ENCODE results near the gene CDX2.
"Not testable (repeated sequence)": the region's sequence is repeated elsewhere in the genome, so short reads cannot be mapped to it uniquely, and the experiment has no call there.

Gene CDX2

GRCh38 chr13:27964206-27964605 lies 4.9 kb downstream of the CDX2 start:
- DNase-seq: not testable (repeated sequence)

DNA sequence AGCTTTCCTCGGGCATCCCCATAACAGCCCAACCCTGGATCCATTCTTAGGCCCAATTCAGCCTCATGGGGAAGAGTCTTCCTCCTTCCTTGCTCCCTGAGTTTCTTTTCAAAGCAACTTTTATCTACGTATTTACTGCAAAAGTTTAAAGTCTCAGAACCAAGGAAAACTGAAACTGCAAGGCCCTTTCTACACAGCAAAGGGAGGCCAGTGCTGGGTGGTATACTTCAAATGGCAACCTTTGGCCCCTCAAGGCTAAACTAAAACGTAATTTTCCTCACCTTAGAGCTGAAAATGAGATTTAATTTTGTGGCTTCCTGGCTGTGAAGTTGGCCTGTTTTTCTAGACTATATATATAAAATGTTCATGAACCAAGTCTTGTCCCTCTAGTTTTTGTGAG lies 5.6 kb downstream of the CDX2 start:
- no peak for DNase-seq

DNA sequence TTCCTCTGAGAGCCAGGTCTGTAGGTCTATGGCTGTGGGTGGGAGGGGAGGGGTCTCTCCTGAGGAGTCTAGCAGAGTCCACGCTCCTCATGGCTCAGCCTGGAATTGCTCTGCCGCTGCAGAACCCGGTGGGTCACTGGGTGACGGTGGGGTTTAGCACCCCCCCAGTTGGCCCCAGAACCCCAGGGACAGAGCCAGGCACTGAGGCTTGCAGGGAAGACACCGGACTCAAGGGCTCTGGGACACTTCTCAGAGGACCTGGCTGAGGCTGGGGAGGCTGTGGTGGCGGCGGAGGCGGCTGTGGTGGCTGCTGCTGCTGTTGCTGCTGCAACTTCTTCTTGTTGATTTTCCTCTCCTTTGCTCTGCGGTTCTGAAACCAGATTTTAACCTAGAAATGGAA lies 6.1 kb downstream of the CDX2 start:
- no peak for DNase-seq

- no peak for DNase-seq
These were observed 6.8 kb downstream of the CDX2 start for GRCh38 chr13:27962128-27962841.

GRCh38 chr13:27961227-27962085 lies 7.7 kb downstream of the CDX2 start:
- no peak for DNase-seq

DNA sequence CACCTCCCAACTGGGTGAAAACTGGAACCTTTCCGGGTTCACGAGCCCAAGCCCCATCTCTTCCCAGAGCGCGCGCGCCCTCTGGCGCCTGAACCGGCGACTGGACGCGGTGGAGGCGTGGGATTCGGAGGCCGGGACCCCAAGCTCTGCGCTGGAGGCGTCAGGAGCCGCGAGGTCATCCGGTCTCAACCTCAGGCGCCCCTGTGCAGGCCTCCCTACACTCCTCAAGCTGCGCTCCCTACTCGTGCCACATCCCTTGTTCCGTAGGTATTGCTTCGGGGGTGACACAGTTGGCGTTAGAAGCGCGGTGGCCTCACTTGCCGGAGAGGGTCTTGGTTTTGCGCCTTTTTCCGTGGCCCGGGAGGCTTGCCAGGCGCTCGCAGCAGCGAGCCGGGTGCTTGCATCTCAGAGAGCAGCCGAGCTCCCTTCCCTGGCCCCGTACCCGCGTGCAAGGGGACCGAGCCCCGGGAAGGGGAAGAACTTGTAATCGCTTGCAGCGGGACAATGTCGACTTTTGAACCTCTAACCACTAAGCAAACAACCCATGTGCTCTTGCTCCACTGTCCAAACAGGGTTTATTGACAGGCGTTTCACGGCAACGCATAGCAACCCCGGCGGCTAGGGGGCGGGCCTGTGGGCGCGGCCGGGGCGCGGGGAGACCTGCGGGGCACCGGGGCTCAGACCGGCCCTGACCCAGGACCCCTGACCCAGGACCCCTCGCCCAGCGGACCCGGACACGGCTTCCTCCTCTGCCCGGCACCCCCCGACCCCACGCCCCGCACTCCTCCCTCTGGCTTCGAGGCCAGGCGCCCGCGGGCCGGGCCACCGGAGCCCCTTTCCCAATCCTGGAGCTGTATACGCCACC lies 8.5 kb downstream of the CDX2 start:
- DNase-seq: peak in 1 of 3 experiments; percentile 18

GRCh38 chr13:27959976-27960361 lies 9.1 kb downstream of the CDX2 start:
- DNase-seq: no peak

GRCh38 chr13:27956576-27957300 lies 12.4 kb downstream of the CDX2 start:
- no peak for DNase-seq

- DNase-seq: no peak
These were observed 14.0 kb downstream of the CDX2 start for GRCh38 chr13:27955014-27955591.

DNA sequence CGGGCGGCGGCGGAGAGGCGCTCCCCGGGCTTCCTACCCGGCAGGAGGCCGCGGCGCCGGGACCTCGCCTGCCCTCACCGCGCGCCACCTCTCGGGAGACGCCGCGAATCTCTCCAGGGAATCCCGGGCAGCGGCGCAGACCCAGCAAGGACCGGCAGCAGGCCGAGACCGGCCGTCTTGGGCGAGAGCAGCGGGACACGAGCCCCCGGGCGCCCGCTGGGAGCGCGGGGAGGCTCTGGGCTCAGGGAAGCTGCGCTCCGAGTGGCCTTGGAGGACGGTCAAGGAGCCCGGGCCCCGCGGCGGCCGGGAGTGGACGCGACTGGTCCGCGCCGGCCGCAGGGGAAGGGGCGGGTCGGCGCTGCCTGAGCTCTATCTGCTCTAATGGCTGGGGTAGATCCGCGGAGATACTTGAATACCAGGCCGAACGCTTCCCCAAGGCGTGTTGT lies 14.7 kb downstream of the CDX2 start:
- DNase-seq: peak in 1 of 3 experiments; percentile 27

GRCh38 chr13:27953676-27954405 lies 15.3 kb downstream of the CDX2 start:
- DNase-seq: peak in 1 of 3 experiments; percentile 81

DNA sequence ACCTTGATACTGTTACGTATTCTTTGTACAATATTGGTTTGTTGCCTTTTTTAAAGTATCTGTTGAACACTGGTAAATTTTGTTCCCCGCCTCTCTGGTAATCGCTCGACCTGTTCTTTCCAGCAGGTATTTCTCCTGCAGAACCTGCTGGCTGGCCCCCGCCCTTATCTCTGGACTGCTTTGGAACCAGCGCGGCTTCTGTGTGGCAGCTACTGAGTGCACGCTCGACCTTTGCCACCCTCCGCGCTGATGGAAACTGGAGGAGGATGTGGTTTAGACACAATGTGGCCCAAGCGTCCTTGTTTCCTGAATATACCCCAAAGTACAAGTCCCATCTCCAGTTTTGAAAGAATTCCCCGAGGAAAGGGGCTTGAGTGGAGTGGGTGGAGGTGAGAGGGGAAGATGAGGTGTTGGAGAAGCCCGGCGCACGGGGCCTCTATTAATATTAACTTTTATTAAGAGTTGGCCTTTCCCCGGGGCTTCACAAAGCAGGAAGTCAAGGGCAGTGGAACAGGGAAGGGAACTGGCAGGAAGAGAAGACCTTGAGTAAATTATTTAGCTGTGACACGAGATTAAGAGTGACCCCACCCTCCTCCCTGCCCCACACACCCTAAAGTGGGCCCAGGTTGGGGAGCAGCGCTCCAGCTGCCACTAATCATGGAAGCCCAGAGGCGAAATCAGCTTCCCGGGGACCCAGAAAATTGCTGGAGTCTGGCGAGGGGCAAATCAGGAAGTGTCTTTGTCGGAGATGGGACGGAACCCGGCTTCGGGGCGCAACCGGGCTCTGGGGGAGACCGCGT lies 16.0 kb downstream of the CDX2 start:
- no peak for DNase-seq

DNA sequence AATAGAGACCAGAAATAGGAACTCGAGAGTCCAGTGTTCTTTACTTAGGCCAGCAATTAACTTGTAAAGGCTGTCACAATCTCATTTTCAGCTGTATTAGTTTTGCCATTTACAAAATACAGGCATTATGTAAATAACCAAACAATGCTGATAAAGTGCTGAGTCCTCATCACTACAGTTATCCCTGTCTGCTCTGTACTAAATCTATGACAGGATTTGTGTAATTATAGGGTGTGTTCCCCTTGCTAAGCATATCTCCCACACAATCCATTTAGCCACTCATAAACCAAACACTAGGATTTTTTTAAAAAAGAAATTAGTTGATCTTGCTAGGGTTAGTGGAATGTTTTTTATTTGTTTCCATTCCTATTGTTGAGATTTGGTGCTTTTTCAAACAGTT lies 26.1 kb downstream of the CDX2 start:
- peak in 1 of 3 experiments; percentile 55 for DNase-seq

- DNase-seq: peak in 1 of 3 experiments; percentile 5
These were observed 35.4 kb downstream of the CDX2 start for GRCh38 chr13:27933580-27934328.

- DNase-seq: no peak
These were observed 36.0 kb downstream of the CDX2 start for GRCh38 chr13:27933118-27933517.

DNA sequence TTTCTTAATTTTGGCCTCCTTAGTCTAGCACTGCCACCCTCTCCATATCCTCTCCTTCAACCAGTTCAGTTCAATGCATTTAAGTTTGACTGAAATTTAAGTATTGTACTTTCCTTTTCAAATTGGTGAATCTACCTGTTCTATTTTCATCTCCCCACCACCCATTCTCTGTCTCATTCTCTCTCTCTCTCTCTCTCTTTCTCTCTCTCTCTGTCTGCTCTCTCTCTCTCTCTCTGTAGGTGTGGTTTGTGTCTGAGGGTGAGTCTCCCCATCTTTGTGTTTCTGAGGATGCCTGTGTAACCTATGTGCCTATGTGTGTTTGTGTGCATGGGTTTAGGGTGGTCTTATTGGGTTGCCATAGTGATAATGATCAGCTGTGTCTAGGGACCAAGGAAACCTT lies 39.2 kb downstream of the CDX2 start:
- DNase-seq: no peak

DNA sequence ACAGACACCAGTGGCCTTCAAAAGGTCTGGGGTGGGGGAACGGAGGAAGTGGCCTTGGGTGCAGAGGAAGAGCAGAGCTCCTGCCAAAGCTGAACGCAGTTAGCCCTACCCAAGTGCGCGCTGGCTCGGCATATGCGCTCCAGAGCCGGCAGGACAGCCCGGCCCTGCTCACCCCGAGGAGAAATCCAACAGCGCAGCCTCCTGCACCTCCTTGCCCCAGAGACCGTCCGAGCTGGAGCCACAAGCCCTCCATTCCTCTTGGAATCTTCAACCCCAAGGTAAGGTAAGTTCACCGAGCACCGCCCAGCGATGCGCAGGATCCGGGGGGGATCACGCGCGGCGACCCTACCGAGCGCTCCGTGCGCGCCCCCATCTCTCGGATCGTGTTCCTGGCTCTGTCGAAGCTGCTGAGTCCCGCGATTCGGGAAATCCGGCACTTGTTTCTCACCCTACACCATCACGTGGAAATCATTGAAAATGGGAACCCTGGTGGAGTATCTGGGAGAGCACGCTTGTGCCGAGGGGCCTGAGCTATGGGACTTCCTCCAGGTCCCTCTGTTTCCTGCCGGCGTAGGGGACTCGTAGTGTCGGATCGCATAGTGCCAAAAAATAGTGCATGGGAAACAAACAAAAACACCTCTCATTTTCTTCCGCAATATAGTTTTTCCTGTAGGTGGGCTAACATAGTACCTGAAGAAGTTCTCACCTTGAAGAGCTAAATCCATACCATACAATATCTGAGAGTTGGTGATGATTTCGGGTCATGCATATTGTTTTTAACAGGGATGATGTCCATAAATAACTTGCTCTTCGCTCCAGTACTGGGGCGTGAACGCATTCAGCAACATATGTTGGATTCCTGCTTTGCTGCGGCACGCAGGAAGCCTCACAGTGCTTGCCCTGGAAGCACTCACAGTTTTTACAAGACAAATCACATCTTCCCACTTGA lies 40.0 kb downstream of the CDX2 start:
- no peak for DNase-seq

DNA sequence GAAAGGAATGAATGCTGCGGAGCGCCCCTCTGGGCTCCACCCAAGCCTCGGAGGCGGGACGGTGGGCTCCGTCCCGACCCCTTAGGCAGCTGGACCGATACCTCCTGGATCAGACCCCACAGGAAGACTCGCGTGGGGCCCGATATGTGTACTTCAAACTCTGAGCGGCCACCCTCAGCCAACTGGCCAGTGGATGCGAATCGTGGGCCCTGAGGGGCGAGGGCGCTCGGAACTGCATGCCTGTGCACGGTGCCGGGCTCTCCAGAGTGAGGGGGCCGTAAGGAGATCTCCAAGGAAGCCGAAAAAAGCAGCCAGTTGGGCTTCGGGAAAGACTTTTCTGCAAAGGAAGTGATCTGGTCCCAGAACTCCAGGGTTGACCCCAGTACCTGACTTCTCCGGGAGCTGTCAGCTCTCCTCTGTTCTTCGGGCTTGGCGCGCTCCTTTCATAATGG lies 40.7 kb downstream of the CDX2 start:
- DNase-seq: no peak
